ENCODE results near the gene VWC2.

- TF ChIP-seq CTCF (IDR thresholded peaks at IDR 0.05) (no peak), POLR2A (IDR thresholded peaks at IDR 0.05) (no peak)
Measured at GRCh38 chr7:49845626-49846025, 72.2 kb downstream of the VWC2 start.
